EL (cell line): Measurements from ENCODE around the gene IGSF6.
"Not testable (repeated sequence)": the region's sequence is repeated elsewhere in the genome, so short reads cannot be mapped to it uniquely, and the experiment has no call there.

Experiments used
- DNase-seq: peaks from one replicate; pipeline ENCODE4 v3.0.0-alpha.2; 2016

Gene IGSF6

GRCh38 chr16:21628121-21628726 is 24.2 kb downstream of the IGSF6 start:
- DNase-seq, result peak; percentile 11

- DNase-seq, result peak; percentile 90
Observed at GRCh38 chr16:21626659-21627277, 25.6 kb downstream of the IGSF6 start.

- no peak for DNase-seq
Observed at GRCh38 chr16:21625026-21625425, 27.4 kb downstream of the IGSF6 start.

- DNase-seq, result no peak
Observed at GRCh38 chr16:21622545-21622944, 29.9 kb downstream of the IGSF6 start.

GRCh38 chr16:21620592-21620991 is 31.8 kb downstream of the IGSF6 start:
- no peak for DNase-seq

- DNase-seq, result no peak
Observed at GRCh38 chr16:21619765-21620425, 32.5 kb downstream of the IGSF6 start.

- DNase-seq, result no peak
Observed at GRCh38 chr16:21618281-21618680, 34.1 kb downstream of the IGSF6 start.

- DNase-seq, result no peak
Observed at GRCh38 chr16:21617607-21618006, 34.8 kb downstream of the IGSF6 start.

GRCh38 chr16:21614896-21615295 is 37.5 kb downstream of the IGSF6 start:
- no peak for DNase-seq

GRCh38 chr16:21613781-21614180 is 38.6 kb downstream of the IGSF6 start:
- no peak for DNase-seq

GRCh38 chr16:21613361-21613760 is 39.0 kb downstream of the IGSF6 start:
- DNase-seq, result peak; percentile 37

- DNase-seq, result no peak
Observed at GRCh38 chr16:21611556-21612384, 40.6 kb downstream of the IGSF6 start.

- DNase-seq, result no peak
Observed at GRCh38 chr16:21611198-21611555, 41.2 kb downstream of the IGSF6 start.

- no peak for DNase-seq
Observed at GRCh38 chr16:21610766-21611165, 41.6 kb downstream of the IGSF6 start.

GRCh38 chr16:21610006-21610544 is 42.3 kb downstream of the IGSF6 start:
- no peak for DNase-seq

- DNase-seq, result no peak
Observed at GRCh38 chr16:21608639-21609328, 43.6 kb downstream of the IGSF6 start.

- DNase-seq, result not testable (repeated sequence)
Observed at GRCh38 chr16:21605848-21606247, 46.6 kb downstream of the IGSF6 start.

- no peak for DNase-seq
Observed at GRCh38 chr16:21603928-21604327, 48.5 kb downstream of the IGSF6 start.

GRCh38 chr16:21602785-21603184 is 49.6 kb downstream of the IGSF6 start:
- no peak for DNase-seq

GRCh38 chr16:21600031-21600773 is 52.2 kb downstream of the IGSF6 start:
- peak; percentile 42 for DNase-seq

GRCh38 chr16:21599122-21600030 is 53.0 kb downstream of the IGSF6 start, which contains the start of gene METTL9:
Gene METTL9 (plus strand): TSS chr16:21599577. CDS start chr16:21599734, 157 bp downstream.
- DNase-seq, result peak; percentile 94
